B cell (primary cell): ENCODE data around the gene BEGAIN.

ENCODE experiments used
- EZH2 ChIP-seq: IDR thresholded peaks from 2 replicates; pipeline ENCODE4 v1.6.1; 2012; ENCODE audit warnings: borderline replicate concordance, low read depth, mild to moderate bottlenecking, moderate library complexity, low read length; ENCODE audit not compliant: insufficient read depth, poor library complexity, severe bottlenecking
- TF ChIP-seq, protein P1 (sequence below): fragments of 200-600 bp; IDR thresholded peaks from one replicate; pipeline ENCODE4 v1.8.0; 2022; ENCODE audit warnings: antibody characterized with exemption, mild to moderate bottlenecking

GRCh38 chr14:100578552-100578951 is 8.7 kb downstream of the BEGAIN start:
- TF ChIP-seq, protein P1, sequence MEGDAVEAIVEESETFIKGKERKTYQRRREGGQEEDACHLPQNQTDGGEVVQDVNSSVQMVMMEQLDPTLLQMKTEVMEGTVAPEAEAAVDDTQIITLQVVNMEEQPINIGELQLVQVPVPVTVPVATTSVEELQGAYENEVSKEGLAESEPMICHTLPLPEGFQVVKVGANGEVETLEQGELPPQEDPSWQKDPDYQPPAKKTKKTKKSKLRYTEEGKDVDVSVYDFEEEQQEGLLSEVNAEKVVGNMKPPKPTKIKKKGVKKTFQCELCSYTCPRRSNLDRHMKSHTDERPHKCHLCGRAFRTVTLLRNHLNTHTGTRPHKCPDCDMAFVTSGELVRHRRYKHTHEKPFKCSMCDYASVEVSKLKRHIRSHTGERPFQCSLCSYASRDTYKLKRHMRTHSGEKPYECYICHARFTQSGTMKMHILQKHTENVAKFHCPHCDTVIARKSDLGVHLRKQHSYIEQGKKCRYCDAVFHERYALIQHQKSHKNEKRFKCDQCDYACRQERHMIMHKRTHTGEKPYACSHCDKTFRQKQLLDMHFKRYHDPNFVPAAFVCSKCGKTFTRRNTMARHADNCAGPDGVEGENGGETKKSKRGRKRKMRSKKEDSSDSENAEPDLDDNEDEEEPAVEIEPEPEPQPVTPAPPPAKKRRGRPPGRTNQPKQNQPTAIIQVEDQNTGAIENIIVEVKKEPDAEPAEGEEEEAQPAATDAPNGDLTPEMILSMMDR, result no peak
- TF ChIP-seq EZH2, result no peak
